Hepatocyte (in vitro differentiated cells): ENCODE results near the gene ZC3H12C.

Experiments
- EZH2phosphoT487 ChIP-seq: fragments of 200-600 bp; sonication (generic); IDR thresholded peaks from one replicate; pipeline ENCODE4 v1.6.1; 2018; ENCODE audit warnings: antibody characterized with exemption, mild to moderate bottlenecking, low read depth, moderate library complexity; ENCODE audit not compliant: unreplicated experiment, severe bottlenecking
- TF ChIP-seq, protein P1 (sequence below): fragments of 200-600 bp; sonication (generic); IDR thresholded peaks from 2 replicates; pipeline ENCODE4 v1.5.1; 2016; ENCODE audit warnings: antibody characterized with exemption, mild to moderate bottlenecking; ENCODE audit not compliant: poor library complexity

- TF ChIP-seq, protein P1, sequence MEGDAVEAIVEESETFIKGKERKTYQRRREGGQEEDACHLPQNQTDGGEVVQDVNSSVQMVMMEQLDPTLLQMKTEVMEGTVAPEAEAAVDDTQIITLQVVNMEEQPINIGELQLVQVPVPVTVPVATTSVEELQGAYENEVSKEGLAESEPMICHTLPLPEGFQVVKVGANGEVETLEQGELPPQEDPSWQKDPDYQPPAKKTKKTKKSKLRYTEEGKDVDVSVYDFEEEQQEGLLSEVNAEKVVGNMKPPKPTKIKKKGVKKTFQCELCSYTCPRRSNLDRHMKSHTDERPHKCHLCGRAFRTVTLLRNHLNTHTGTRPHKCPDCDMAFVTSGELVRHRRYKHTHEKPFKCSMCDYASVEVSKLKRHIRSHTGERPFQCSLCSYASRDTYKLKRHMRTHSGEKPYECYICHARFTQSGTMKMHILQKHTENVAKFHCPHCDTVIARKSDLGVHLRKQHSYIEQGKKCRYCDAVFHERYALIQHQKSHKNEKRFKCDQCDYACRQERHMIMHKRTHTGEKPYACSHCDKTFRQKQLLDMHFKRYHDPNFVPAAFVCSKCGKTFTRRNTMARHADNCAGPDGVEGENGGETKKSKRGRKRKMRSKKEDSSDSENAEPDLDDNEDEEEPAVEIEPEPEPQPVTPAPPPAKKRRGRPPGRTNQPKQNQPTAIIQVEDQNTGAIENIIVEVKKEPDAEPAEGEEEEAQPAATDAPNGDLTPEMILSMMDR, result no peak
- no peak for TF ChIP-seq EZH2phosphoT487
These were observed 81.6 kb downstream of the ZC3H12C start for GRCh38 chr11:110174645-110175310.
